Mesenteric fat pad (tissue), 1 donor: ENCODE data around the gene BBOF1. TPM values are rescaled to one million over a fixed set of nuclear protein-coding genes. Genes with fewer than 3 reads are reported as not detected.
"Not testable (repeated sequence)": the region's sequence is repeated elsewhere in the genome, so short reads cannot be mapped to it uniquely, and the experiment has no call there.

Experiments used
- DNase-seq: peaks from one replicate; pipeline ENCODE4 v3.0.0-alpha.2; 2020; ENCODE audit warnings: low spot score
- total RNA-seq: library from RNA; stranded (reverse); fragmentation: NEBNext Ultra II Directional; extraction: Animal tissue kit (Norgen Biotek cat#: 25700); gene quantifications from one replicate; pipeline ENCODE4 v1.2.1, GENCODE V29; 2021
- donor health status: DM: yes; HTN: yes; CAD: no.

The BBOF1 gene
- total RNA-seq, 1 donor from 2014 or later: 3.1 TPM

- DNase-seq: no peak
These were observed 66.7 kb downstream of the BBOF1 start for GRCh38 chr14:74085828-74086227.

GRCh38 chr14:74089251-74090020 lies 70.3 kb downstream of the BBOF1 start:
- DNase-seq: no peak

DNA sequence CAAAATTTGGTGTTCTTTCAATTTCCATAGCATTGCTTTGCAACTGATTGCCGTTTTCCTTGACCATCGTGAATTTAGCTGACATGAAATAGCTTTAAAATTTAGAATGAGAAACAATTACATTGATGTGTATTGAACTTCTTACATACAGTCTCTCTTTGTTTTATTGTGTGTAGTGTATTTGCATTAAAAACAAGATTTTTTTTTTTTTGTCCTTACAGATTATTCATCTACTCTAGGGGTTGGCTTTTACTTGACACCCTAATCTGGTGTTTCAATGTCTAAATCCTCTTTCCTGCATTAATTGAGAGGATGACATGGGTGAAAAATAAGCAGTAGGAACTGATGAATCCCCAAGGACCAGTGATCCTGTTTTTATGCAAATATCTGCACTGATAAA lies 86.2 kb downstream of the BBOF1 start:
- no peak for DNase-seq

DNA sequence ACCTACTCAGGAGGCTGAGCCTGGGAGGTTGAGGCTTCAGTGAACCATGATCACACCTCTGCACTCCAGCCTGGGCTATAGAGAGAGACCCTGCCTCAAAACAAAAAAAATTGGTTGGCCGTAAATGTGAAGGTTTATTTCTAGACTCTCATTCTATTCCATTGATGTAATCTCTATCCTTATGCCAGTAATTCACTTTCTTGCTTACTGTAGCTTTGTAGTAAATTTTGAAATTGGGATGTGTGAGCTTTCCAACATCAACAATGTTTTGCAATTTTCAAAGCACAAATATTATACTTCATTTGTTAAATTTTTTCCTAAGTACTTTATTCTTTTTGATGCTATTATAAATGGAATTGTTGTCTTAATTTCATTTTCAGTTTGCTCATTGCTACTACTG lies 90.2 kb downstream of the BBOF1 start:
- no peak for DNase-seq

GRCh38 chr14:74111395-74112216 lies 92.5 kb downstream of the BBOF1 start:
- not testable (repeated sequence) for DNase-seq

Other genes with a start within 250 kb of the BBOF1 start
- 7.3 TPM for gene PTGR2, start 167.5 kb upstream of the BBOF1 start, total RNA-seq
- gene ZNF410, start 132.5 kb upstream of the BBOF1 start, total RNA-seq: 51.1 TPM
- gene FAM161B, start 69.3 kb upstream of the BBOF1 start, total RNA-seq: 2.7 TPM
- 17.1 TPM for gene COQ6, start 69.0 kb upstream of the BBOF1 start, total RNA-seq
- gene ENTPD5, start 61 bp upstream of the BBOF1 start, total RNA-seq: 17.1 TPM
- gene ALDH6A1, start 65.1 kb downstream of the BBOF1 start, total RNA-seq: 42.1 TPM
- 9.2 TPM for gene LIN52, start 65.6 kb downstream of the BBOF1 start, total RNA-seq
- not detected for gene VSX2, start 220.1 kb downstream of the BBOF1 start, total RNA-seq